SK-N-SH (cell line): ENCODE measurements around the gene KIRREL1.

Experiments
- CTCF ChIP-seq: fragments of 200-600 bp; sonication (generic); IDR thresholded peaks from 2 replicates; pipeline ENCODE4 v1.6.1; 2017; ENCODE audit warnings: antibody characterized with exemption, mild to moderate bottlenecking, moderate library complexity
- GATA2 ChIP-seq: sonication (generic); formaldehyde crosslinking; IDR thresholded peaks from 2 replicates; pipeline ENCODE4 v1.5.0; 2020; ENCODE audit warnings: mild to moderate bottlenecking, missing genetic modification reagents
- YY1 ChIP-seq: IDR thresholded peaks from 2 replicates; pipeline ENCODE4 v1.4.0; 2012; ENCODE audit warnings: low read depth, mild to moderate bottlenecking
- ZBTB33 ChIP-seq: IDR thresholded peaks from 2 replicates; pipeline ENCODE4 v1.4.0; 2012; ENCODE audit warnings: low read depth, borderline replicate concordance

DNA sequence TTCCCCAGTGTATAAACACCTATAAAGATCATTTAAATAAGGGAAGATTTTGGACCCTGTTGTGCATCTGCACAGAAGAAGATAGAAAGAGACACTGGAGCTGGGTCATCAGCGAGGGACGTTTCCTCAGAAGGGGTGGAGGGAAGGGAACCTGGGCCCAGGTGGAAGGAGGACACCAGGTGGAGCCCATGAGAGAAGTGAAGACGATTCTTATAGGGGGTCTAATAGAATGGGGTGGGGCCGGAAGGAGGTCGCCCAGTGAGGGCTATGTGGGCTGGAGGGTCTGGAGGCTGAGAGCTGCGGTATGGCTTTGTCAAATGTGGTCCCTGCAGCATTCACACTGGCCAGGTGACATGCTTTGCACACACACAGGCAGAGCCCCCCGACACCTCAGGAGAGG lies 13.7 kb downstream of the KIRREL1 start:
- TF ChIP-seq YY1 (no peak), CTCF (no peak), ZBTB33 (no peak), GATA2 (CRISPR knock-in tag) (no peak)
